Upper lobe of left lung (tissue), 6 donors: ENCODE data around the gene SND1. TPM values are rescaled to one million over a fixed set of nuclear protein-coding genes. Genes with fewer than 3 reads are reported as not detected.

Experiments used
- ATAC-seq, 2 donors: fragments of 200-7000 bp; cut with Tn5 transposase; one replicate each; pipeline ENCODE4 v1.9.1; 2022; ENCODE audit warnings: mild to moderate bottlenecking in 2 of 2, moderate library complexity in 2 of 2; ENCODE audit not compliant: low FRiP score in 2 of 2
- DNase-seq, 2 donors: peaks; one replicate each; pipeline ENCODE4 v3.0.0-alpha.2; 2019 to 2020
- H3K27ac ChIP-seq, 4 donors: fragments of 200-600 bp; sonication (generic); one replicate each; pipeline ENCODE4 v1.5.1; 2016 to 2019
- H3K27me3 ChIP-seq, 4 donors: fragments of 200-600 bp; sonication (generic); one replicate each; pipeline ENCODE4 v1.5.1; 2017 to 2019
- H3K36me3 ChIP-seq, 4 donors: fragments of 200-600 bp; sonication (generic); one replicate each; pipeline ENCODE4 v1.5.1; 2016 to 2019
- H3K4me1 ChIP-seq, 4 donors: fragments of 200-600 bp; sonication (generic); one replicate each; pipeline ENCODE4 v1.5.1; 2018 to 2019
- H3K4me3 ChIP-seq, 4 donors: fragments of 200-600 bp; sonication (generic); one replicate each; pipeline ENCODE4 v1.5.1; 2017 to 2019; ENCODE audit warnings: mild to moderate bottlenecking in 2 of 4, moderate library complexity in 1 of 4
- H3K9me3 ChIP-seq, 4 donors: fragments of 200-600 bp; sonication (generic); one replicate each; pipeline ENCODE4 v1.5.1; 2018 to 2019
- CTCF ChIP-seq, 6 experiments: fragments of 450-650 bp in 4 of 6; fragments of 200-600 bp in 2 of 6; sonication (generic) in 2 of 6; IDR thresholded peaks; one replicate each; pipeline ENCODE4 v1.5.1; 2016 to 2019; ENCODE audit warnings: antibody characterized with exemption in 6 of 6
- EP300 ChIP-seq, 4 donors: sonication (generic); formaldehyde crosslinking; IDR thresholded peaks; one replicate each; pipeline ENCODE4 v1.5.1; 2017; ENCODE audit warnings: antibody characterized with exemption in 4 of 4, control low read depth in 2 of 4
- POLR2A ChIP-seq, 4 donors: fragments of 450-650 bp; IDR thresholded peaks; one replicate each; pipeline ENCODE4 v1.5.1; 2016 to 2017; ENCODE audit warnings: antibody characterized with exemption in 4 of 4, mild to moderate bottlenecking in 2 of 4
- POLR2AphosphoS5 ChIP-seq, 2 donors: sonication (generic); formaldehyde crosslinking; IDR thresholded peaks; one replicate each; pipeline ENCODE4 v1.5.1; 2017; ENCODE audit warnings: antibody characterized with exemption in 2 of 2
- WGBS, 2 donors: methylation state at CpG; one replicate each; pipeline ENCODE4 v1.1.5; 2017 to 2018; 5-methylcytosine and 5-hydroxymethylcytosine counted together
- total RNA-seq, 6 donors: library from RNA; depleted of rRNA in 4 of 6; stranded (reverse); fragments of >200 nt in 4 of 6; gene quantifications; one replicate each; pipeline versions ENCODE4 v1.1.0 to v1.2.1, GENCODE V29; 2016 to 2021
- donor health status: DM: no; HTN: no; CAD: no; lungs with moderate emphysema.
- donor health status: DM: no; HTN: yes; CAD: no; lungs with severe emphysema.

Gene SND1
- total RNA-seq, 6 donors from 2014 or later, result 107 to 167 (median 121) TPM

GRCh38 chr7:127858091-127858914 lies 206.3 kb downstream of the SND1 start:
- H3K27ac ChIP-seq, result no peak overlapping the region
- DNase-seq (peak in 1 of 2 donors; percentile 54), ATAC-seq (peak in 1 of 2 donors; percentile 30)
- TF ChIP-seq POLR2AphosphoS5 (IDR thresholded peaks at IDR 0.05), result no peak
- no peak for TF ChIP-seq EP300 (IDR thresholded peaks at IDR 0.05)
- TF ChIP-seq CTCF (IDR thresholded peaks at IDR 0.05), result no peak
- no peak for TF ChIP-seq POLR2A (IDR thresholded peaks at IDR 0.05)
- no peak overlapping the region for H3K4me3 ChIP-seq
- peaks cover 0 to 6% (median 0%) of the 10 kb centered on the region in 4 donors for H3K4me1 ChIP-seq
- H3K9me3 ChIP-seq, result no peaks in the 10 kb centered on the region
- H3K36me3 ChIP-seq, result peaks cover 0 to 3% (median 0%) of the 10 kb centered on the region in 4 donors
- 93 to 99% methylated on average over 6 to 14 of the region's 14 CpGs for WGBS, 2 donors
- no peaks in the 10 kb centered on the region for H3K27me3 ChIP-seq

GRCh38 chr7:127858915-127859189 lies 206.9 kb downstream of the SND1 start:
- no peak overlapping the region for H3K27ac ChIP-seq
- TF ChIP-seq CTCF (IDR thresholded peaks at IDR 0.05) (no peak), EP300 (IDR thresholded peaks at IDR 0.05) (no peak), POLR2A (IDR thresholded peaks at IDR 0.05) (no peak), POLR2AphosphoS5 (IDR thresholded peaks at IDR 0.05) (no peak)
- peaks cover 0 to 6% (median 0%) of the 10 kb centered on the region in 4 donors for H3K4me1 ChIP-seq
- ATAC-seq, result no peak
- no peak overlapping the region for H3K4me3 ChIP-seq
- DNase-seq, result no peak
- H3K36me3 ChIP-seq, result peaks cover 0 to 3% (median 0%) of the 10 kb centered on the region in 4 donors
- H3K27me3 ChIP-seq, result no peaks in the 10 kb centered on the region
- 67 to 73% methylated on average over 1 of the region's 1 CpG for WGBS, 2 donors
- H3K9me3 ChIP-seq, result no peaks in the 10 kb centered on the region

GRCh38 chr7:127859330-127859729 lies 207.3 kb downstream of the SND1 start:
- Histone ChIP-seq H3K9me3 (no peaks in the 10 kb centered on the region), H3K27ac (no peak overlapping the region), H3K27me3 (no peaks in the 10 kb centered on the region), H3K4me3 (no peak overlapping the region), H3K36me3 (peaks cover 0 to 3% (median 0%) of the 10 kb centered on the region in 4 donors), H3K4me1 (peaks cover 0 to 6% (median 0%) of the 10 kb centered on the region in 4 donors)
- WGBS, 2 donors, result 0% methylated on average over 1 of the region's 1 CpG
- ATAC-seq (no peak), DNase-seq (no peak)
- TF ChIP-seq POLR2A (IDR thresholded peaks at IDR 0.05), result no peak
- TF ChIP-seq EP300 (IDR thresholded peaks at IDR 0.05), result no peak
- TF ChIP-seq POLR2AphosphoS5 (IDR thresholded peaks at IDR 0.05), result no peak
- no peak for TF ChIP-seq CTCF (IDR thresholded peaks at IDR 0.05)

- 81 to 92% methylated on average over 5 of the region's 5 CpGs for WGBS, 2 donors
- H3K4me3 ChIP-seq, result no peak overlapping the region
- H3K27ac ChIP-seq, result no peak overlapping the region
- H3K4me1 ChIP-seq, result peaks cover 0 to 6% (median 0%) of the 10 kb centered on the region in 4 donors
- H3K27me3 ChIP-seq, result no peaks in the 10 kb centered on the region
- no peak for ATAC-seq
- no peak for DNase-seq
- H3K36me3 ChIP-seq, result peaks cover 0 to 3% (median 0%) of the 10 kb centered on the region in 4 donors
- TF ChIP-seq CTCF (IDR thresholded peaks at IDR 0.05) (no peak), EP300 (IDR thresholded peaks at IDR 0.05) (no peak), POLR2AphosphoS5 (IDR thresholded peaks at IDR 0.05) (no peak), POLR2A (IDR thresholded peaks at IDR 0.05) (no peak)
- H3K9me3 ChIP-seq, result no peaks in the 10 kb centered on the region
These were observed 210.5 kb downstream of the SND1 start for GRCh38 chr7:127862525-127862924.

GRCh38 chr7:127863082-127863481 lies 211.1 kb downstream of the SND1 start:
- Histone ChIP-seq H3K4me1 (peaks cover 0 to 6% (median 0%) of the 10 kb centered on the region in 4 donors), H3K9me3 (no peaks in the 10 kb centered on the region), H3K27ac (no peak overlapping the region), H3K27me3 (no peaks in the 10 kb centered on the region), H3K4me3 (no peak overlapping the region), H3K36me3 (peaks cover 0 to 3% (median 0%) of the 10 kb centered on the region in 4 donors)
- TF ChIP-seq EP300 (IDR thresholded peaks at IDR 0.05) (no peak), CTCF (IDR thresholded peaks at IDR 0.05) (no peak), POLR2A (IDR thresholded peaks at IDR 0.05) (no peak), POLR2AphosphoS5 (IDR thresholded peaks at IDR 0.05) (no peak)
- ATAC-seq, result no peak
- no peak for DNase-seq
- 95 to 97% methylated on average over 3 of the region's 3 CpGs for WGBS, 2 donors
